ENCODE data around the gene BCORL1.

DNA sequence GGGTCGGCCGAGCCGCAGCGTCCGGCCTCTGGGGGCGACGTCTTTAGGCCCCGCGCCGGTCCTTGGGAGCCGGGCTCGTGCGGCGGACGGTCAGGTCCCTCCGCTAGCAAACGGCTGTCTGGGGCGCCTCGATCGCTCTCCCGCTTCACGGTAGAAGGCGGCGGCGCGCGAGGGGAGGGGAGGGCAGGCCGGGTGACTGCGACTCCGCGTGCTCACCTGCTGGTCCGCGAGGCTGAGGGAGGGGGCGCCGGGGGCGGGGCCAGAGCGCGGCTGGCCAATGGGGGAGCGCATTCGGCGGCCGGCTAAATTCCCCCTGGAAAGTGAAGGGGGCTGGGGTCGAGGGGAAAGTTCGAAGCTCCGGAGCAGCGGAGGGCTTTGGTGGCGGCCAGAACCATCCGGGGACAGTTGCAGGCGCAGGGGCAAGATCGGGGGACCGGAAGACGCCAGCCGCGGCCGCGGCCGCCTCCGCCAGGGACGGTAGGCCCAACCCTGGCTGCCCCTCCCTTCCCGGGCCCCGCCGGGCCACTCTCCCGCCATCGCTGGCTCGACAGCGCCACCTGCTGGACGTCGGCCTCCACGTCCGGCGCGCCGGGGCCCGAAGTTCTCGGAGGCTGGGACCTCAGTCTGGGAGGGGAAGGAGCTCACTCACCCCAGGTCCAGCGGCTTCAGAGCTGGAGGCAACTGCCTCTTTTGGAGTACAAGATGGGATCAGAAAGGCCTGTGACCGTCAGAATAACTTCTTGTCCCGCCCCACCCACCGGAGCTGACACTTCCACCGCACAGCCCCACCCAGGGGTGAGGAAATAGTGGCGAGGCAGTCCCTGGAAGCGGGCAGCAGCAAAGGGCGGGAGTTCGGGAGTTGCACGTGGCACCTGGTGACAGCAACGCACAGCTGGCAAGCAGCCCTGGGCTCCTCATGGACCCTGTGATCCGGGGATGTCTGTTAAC is 78.0 kb downstream of the BCORL1 start:
- TF ChIP-seq, protein P1, sequence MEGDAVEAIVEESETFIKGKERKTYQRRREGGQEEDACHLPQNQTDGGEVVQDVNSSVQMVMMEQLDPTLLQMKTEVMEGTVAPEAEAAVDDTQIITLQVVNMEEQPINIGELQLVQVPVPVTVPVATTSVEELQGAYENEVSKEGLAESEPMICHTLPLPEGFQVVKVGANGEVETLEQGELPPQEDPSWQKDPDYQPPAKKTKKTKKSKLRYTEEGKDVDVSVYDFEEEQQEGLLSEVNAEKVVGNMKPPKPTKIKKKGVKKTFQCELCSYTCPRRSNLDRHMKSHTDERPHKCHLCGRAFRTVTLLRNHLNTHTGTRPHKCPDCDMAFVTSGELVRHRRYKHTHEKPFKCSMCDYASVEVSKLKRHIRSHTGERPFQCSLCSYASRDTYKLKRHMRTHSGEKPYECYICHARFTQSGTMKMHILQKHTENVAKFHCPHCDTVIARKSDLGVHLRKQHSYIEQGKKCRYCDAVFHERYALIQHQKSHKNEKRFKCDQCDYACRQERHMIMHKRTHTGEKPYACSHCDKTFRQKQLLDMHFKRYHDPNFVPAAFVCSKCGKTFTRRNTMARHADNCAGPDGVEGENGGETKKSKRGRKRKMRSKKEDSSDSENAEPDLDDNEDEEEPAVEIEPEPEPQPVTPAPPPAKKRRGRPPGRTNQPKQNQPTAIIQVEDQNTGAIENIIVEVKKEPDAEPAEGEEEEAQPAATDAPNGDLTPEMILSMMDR (IDR thresholded peaks at IDR 0.05) = peak; percentile 76
- TF ChIP-seq EZH2 (IDR thresholded peaks at IDR 0.05; ENCODE audit: borderline replicate concordance, insufficient read depth, low read depth, low read length, poor library complexity, severe bottlenecking) = no peak

Measured in B cell (primary cell).